GM03348 (cell line): ENCODE measurements around the gene TMEM80.

ENCODE experiments used
- DNase-seq: peaks from one replicate; pipeline ENCODE4 v3.0.0; 2012; ENCODE audit warnings: low spot score

The TMEM80 gene

DNA sequence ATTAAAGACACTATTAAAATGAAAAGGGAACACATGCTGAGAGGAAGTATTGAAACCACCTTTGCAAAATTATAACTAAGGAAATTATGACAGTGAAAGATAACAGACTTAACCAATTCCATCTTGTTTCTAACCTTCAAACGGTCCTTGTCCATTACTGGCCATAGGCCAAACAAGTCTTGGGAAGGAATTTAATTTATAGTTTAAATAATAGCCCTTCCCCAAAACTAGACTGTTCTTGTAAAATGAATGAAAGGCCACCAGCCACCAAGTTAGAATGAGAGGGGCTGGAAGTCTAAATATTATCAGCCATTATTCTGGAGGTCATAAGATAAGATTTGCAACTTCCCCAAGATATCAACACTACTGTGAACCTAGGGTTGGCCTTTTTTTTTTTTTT lies 49.8 kb downstream of the TMEM80 start:
- DNase-seq: no peak

DNA sequence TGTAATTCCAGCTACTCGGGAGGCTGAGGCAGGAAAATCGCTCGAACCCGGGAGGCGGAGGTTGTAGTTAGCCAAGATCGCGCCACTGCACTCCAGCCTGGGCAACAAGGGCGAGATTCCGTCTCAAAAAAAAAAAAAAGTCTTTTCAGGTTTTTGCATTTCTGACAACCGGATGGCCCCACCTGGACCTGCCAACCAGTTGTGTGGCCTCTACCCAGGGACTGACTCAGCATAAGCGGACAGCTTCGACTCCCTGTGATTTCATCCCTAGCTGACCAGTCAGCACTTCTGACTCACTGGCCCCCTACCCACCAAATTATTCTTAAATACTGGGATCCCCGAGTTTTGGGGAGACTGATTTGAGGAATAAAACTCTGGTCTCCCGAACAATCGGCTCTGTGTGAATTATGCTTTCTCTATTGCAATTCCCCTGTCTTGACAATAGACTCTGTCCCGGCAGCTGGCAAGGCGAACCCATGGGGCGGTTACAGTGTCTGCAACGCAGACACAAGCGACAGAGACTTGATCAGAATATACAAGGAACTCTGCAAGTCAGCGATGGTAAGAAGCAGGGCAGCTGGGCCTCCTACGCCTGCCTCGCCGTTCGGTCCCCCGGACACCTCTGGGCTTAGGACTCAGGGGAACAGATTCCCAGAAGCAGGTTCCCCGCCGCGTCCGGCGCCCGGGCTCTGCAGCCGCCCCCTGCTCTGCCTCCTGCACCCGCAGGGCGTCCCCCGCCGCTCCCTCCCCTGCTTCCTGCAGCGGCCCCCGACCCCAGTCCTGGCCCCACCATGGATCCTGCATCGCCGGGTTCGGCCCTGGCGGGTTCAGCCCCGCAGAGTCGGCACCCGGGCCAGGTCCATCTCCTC lies 50.9 kb downstream of the TMEM80 start:
- DNase-seq: peak; percentile 41

DNA sequence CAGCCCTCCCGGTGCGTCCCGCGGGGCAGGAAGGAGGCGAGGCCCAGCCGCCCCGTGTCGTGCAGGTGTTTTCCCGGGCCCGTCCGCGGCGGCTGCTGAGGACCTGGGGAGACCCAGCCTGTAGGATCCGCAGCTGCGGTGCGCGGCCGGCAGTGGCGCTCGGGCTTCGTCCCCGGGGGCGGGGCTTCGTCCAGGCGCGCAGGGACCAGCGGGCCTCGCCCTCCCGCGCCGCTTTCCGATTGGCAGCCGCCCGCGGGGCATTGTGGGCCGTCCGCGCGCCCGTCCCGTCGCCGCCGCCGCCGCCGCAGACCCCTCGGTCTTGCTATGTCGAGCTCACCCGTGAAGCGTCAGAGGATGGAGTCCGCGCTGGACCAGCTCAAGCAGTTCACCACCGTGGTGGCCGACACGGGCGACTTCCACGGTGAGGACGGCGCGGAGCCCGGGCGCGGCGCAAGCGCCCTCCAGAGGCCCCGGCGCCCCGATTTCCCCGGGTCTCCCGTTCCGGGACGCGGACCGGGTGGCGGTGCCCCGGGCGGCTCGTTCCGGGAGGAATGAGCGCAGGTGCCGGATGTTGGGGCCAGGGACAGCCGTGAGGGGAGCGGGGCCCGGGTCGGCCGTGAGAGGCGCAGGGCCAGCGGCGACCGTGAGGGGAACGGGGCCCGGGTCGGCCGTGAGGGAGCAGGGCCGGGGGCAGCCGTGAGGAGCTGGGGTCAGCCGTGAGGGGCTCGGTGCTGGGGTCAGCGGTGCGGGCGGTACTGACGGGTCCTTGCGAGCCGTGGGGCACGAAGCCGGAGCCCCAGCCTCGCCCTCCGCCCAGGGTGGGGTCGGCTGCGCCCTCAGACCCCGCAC lies 51.8 kb downstream of the TMEM80 start, which contains the start of gene TALDO1:
Gene TALDO1 (plus strand): TSS at position 307 of the 849 bp plus-strand sequence. CDS start 18 bp downstream, at position 325.
- DNase-seq: peak; percentile 98

DNA sequence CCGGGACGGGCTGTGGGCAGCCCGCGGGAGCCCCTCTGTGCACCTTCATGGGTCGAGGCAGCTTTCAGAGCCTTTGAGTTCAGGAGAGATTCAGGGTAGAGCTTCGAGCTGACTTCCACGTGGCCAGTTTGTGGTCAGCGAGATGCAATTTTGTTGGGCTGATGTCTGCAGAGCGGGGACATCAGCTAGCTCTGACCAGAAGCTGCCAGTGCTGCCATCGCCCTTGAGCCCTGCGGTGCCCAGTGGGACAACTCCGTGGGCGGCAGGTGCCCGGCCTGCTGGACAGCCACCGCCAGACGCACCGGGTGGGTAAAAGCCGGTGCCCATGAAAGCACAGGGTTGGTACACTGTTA lies 52.4 kb downstream of the TMEM80 start:
- DNase-seq: peak; percentile 46

DNA sequence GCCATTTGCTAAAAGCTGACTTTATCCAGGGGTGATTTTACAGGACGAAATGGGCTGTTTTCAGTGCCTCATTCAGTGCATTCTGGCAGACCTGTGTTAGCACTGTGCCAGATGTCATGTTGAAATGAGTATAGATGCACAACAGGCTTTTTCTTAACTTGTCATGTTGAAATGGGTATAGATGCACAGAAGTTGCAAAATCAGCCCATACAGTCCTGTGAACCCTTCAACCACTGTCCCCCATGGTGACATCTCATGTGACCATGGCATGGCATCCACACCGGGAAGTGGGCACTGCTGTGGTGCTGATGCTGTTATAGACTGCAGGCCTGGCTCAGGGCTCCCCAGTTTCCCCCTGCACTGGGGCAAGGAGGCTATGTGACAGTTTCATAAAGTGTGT lies 54.1 kb downstream of the TMEM80 start:
- no peak for DNase-seq
